Right lobe of liver (tissue), 4 donors: ENCODE results near the gene ARHGAP15.

ENCODE experiments used
- POLR2A ChIP-seq: fragments of 450-650 bp; IDR thresholded peaks from one replicate; pipeline ENCODE4 v1.6.1; 2017; ENCODE audit warnings: antibody characterized with exemption, mild to moderate bottlenecking
- TF ChIP-seq, protein P1 (sequence below), 4 donors: fragments of 200-600 bp in 3 of 4; fragments of 450-650 bp in 1 of 4; IDR thresholded peaks; one replicate each; pipeline versions ENCODE4 v1.5.1 to v1.8.0; 2016 to 2022; ENCODE audit warnings: antibody characterized with exemption in 4 of 4, mild to moderate bottlenecking in 2 of 4
- donor health status: DM: no; HTN: no; CAD: no.
- donor health status: DM: no; HTN: no; CAD: no.
- donor health status: DM: no; HTN: yes; CAD: no.

DNA sequence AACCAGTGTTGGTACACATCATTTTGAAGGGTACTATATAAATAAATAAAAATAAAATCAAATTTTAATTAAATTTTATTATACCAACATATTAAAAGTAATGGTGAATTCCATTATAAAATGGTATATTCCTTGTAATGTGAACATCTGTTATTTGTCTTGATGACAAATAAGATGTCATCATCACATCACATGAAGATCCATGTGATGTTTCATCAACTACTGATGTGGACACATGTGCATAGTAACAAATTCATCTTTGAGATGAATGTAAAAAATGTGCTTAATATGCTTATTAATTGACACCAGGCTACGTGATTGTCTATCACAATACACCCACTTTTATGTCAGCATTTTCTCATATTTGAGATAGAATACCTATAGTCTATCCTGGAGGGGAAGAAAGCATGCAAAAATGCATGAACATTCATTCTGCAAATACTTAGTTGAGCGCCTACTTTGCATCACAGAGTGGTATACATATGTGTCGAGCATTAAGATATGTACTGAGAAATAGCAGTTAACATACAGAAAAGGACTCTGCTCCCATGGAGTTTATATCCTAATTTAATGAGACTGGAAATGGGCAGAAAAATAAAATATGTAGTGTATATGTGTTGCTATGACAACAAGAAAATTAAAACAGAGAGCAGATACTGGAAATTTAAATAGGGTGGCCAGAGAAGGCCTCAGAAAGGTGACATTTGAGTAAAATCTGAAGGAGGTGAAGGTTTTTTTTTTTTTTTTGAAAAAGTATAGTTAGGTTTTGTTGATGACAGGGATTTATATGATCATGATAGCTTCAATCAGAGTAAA lies 281.1 kb downstream of the ARHGAP15 start:
- TF ChIP-seq, protein P1, sequence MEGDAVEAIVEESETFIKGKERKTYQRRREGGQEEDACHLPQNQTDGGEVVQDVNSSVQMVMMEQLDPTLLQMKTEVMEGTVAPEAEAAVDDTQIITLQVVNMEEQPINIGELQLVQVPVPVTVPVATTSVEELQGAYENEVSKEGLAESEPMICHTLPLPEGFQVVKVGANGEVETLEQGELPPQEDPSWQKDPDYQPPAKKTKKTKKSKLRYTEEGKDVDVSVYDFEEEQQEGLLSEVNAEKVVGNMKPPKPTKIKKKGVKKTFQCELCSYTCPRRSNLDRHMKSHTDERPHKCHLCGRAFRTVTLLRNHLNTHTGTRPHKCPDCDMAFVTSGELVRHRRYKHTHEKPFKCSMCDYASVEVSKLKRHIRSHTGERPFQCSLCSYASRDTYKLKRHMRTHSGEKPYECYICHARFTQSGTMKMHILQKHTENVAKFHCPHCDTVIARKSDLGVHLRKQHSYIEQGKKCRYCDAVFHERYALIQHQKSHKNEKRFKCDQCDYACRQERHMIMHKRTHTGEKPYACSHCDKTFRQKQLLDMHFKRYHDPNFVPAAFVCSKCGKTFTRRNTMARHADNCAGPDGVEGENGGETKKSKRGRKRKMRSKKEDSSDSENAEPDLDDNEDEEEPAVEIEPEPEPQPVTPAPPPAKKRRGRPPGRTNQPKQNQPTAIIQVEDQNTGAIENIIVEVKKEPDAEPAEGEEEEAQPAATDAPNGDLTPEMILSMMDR (IDR thresholded peaks at IDR 0.05): no peak
- TF ChIP-seq POLR2A: no peak
